Lung microvascular endothelial cell (primary cell): ENCODE results near the gene LRRC49. TPM values are rescaled to one million over a fixed set of nuclear protein-coding genes. Genes with fewer than 3 reads are reported as not detected.
A peak's percentile ranks its signal among the peaks of the same experiment; 100 is the strongest.

Experiments used
- DNase-seq, 2 donors: peaks; one replicate each; pipeline versions ENCODE4 v3.0.0 to v3.0.0-alpha.2; 2010; ENCODE audit warnings: low read depth in 2 of 2
- total RNA-seq: library from RNA; depleted of rRNA; stranded (reverse); fragments of >200 nt; gene quantifications from 2 replicates; pipeline ENCODE4 v1.2.1, GENCODE V29; 2014

LRRC49 gene
- total RNA-seq, 1 donor from 2014 or later = 3.0 TPM

- no peak for DNase-seq
Observed at GRCh38 chr15:71051539-71051938, 158.9 kb downstream of the LRRC49 start.

DNA sequence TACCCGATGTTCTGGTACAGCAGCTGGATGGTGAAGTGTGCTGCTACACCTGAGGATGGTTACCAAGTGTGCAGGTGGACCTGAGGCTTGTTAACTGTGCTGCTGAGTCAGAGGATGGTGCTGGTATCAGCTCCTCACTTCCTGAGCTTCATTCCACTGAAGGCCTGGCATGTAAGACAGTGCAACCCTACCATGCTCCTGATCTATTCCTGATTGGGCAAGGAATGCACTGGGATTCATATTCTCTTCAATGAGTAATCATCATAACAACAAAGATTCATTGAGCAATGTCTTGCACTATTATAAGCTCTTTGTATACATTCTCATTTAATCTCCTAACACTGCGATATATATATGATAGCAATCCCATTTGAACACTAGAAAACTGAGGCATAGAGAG, 159.7 kb downstream of the LRRC49 start:
- DNase-seq = no peak

DNA sequence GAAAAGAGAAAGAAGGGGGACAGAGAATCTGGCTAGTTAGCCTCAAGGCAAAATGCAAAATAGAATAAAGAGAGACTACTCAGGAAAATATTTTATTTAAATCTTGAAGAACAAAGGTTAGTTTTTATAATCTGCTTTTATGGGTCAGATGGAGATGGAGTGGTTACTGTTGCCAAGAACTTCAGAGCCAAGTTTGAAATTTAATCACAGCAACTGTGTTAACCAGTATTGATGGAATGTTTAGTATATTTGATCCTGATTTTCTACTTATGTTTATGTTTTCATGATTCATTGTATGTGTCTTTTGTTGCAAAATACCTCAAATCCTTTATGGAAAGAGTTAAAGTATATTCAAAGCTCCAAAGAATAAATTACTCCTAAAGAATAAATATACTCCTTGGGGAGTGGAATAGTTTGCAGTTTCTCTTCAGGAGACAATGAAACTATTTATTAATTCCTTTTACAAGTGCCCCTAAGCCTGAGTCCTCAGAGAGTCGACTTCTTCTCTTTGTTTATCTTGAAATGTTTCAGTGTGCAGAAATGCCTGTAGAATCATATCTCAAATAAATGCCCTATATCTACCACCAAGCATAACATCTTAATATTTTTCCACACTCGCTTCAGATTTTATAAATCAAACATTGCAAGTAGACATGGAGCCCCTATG, 161.8 kb downstream of the LRRC49 start:
- DNase-seq = no peak

- peak; percentile 23 to 67 for DNase-seq
Observed at GRCh38 chr15:71055461-71055860, 162.8 kb downstream of the LRRC49 start.

DNA sequence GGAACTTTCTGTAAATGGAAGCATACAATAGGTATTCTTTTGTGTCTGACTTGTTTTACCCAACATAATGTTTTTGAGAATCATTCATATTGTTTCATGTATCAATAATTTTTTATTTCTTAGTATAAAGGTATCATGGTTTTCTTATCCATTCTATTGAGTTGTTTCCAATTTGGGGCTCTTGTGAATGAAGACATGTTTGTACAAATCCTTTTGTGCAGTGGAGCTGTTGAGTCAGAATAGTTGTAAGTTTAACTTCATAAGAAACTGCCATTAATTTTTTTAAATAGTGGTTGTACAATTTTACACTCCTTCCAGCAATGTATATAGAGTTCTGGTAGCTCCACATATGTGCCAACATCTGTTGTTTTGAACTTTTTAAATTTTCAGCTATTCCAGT, 163.5 kb downstream of the LRRC49 start:
- DNase-seq = no peak

DNA sequence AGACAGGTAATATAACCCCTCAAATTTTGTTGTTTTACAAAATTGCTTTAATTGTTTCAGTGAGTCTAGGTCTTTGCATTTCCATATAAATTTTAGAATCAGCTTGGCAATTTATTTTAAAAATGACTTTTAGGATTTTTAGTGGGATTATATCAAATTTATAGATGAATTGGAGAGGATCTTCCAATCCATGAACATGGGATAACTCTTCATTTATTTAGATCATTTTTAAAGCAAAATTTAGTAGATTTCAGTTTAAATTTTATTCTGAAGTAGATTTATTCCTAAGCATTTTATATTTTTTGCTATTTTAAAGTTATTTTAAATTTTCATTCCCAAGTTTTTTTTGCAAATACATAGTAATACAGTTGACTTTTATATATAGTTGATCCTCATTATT, 164.5 kb downstream of the LRRC49 start:
- no peak for DNase-seq

DNA sequence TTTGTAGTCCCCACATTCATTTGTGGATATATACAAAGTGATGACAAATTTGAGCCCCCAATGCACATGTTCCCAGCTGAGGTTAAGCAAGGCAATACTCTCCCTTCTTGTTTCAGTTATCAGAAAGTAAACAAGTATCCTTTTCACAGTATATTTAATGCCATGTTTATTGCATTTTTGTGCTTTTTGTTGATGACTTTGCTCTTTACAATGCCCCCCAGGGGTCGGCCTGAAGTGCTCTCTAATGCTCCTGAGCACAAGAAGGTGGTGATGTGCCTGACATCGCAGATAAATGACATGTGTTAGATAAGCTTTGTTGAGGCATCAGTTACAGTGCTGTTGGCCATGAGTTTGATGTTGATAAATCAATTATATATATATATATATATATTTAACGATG, 165.0 kb downstream of the LRRC49 start:
- no peak for DNase-seq

DNA sequence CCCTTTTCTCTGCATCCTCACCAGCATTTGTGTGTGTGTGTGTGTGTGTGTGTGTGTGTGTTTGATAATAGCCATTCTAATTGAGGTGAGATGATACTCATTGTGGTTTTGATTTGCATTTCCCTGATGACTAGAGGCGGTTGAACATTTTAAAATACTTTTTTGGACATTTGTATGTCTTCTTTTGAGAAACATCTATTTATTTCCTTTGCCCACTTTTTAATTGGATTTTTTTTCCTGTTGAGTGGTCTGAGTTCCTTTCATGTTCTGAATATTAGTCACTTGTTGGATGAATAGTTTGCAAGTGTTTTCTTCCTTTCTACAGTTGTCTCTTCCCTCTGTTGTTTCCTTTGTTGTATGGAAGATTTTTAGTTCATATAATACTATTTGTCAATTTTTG, 168.4 kb downstream of the LRRC49 start:
- DNase-seq = no peak

- DNase-seq = no peak
Observed at GRCh38 chr15:71066983-71067382, 174.4 kb downstream of the LRRC49 start.

DNA sequence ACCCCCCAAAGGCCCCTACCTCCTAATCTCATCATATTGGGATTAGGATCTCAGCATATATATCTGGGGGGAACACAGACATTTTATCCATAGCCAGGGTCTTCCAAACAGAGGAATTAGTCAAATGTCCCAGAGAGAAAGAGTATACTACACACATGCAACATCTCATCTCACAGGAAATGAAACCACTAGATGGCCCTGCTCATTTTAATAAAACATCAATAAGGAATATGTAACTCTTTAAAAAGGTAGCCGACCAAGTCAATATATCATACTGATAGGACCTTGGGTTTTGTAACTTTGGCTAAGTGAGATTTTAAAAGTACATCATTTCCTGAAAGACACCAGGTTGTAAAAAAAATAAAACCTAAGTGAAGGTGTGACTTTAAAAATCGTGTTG, 177.1 kb downstream of the LRRC49 start:
- DNase-seq = no peak

- no peak for DNase-seq
Observed at GRCh38 chr15:71071529-71071928, 178.9 kb downstream of the LRRC49 start.

GRCh38 chr15:71072423-71072822, 179.8 kb downstream of the LRRC49 start:
- no peak for DNase-seq

DNA sequence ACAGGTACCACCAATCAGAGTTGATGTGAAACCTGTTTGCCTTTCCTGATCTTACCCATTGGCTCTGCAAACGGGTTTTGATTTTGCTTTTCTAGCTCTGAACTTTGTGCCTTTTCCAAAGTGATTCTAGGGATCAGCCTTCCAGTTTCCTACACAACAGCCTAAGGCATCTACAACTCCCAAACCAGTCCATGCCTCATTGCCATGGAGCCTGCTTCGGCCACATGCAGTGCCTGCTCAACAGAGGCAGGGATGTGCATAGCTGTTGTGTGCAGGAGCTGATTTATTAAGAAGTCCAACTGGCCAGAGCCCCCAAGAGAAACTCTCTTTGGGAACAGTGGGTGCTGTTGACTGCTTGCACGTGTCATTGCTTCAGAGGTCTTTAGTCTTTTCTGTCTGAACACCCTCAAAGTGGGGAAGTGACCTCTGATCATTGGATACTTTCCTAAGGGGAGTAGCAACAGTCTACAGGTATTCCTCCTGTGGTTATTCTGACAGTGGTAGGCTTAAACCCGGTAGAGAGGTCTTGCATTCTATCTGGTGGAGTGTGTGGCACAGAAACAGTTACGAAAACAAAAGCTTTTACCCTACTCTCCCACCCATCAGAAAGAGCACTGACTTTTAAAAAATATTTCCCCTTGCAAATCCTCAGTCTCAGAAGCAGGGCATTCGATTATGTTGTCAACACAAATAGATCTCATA, 186.0 kb downstream of the LRRC49 start:
- DNase-seq = no peak

GRCh38 chr15:71079208-71080044, 186.8 kb downstream of the LRRC49 start:
- peak; percentile 27 to 28 for DNase-seq

DNA sequence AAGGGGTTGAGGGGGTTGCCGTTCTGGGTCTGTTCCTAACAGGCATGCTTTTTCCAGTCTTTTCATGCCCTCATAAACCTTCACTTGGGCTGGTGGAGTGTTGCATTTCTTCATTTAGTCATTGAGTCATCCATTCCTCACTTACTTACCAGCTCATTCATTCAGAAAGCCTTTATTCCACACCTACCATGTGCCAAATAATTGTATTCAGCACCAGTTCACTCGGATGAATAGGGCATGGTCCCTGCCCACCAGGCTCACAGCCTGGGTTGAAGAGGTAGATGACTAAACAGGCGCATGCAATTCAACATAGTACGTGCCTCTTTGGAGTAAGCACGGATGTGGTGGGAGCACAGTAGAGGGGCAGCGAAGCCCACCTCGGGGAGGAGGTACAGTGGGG, 187.5 kb downstream of the LRRC49 start:
- no peak for DNase-seq

GRCh38 chr15:71080705-71081104, 188.1 kb downstream of the LRRC49 start:
- no peak for DNase-seq

DNA sequence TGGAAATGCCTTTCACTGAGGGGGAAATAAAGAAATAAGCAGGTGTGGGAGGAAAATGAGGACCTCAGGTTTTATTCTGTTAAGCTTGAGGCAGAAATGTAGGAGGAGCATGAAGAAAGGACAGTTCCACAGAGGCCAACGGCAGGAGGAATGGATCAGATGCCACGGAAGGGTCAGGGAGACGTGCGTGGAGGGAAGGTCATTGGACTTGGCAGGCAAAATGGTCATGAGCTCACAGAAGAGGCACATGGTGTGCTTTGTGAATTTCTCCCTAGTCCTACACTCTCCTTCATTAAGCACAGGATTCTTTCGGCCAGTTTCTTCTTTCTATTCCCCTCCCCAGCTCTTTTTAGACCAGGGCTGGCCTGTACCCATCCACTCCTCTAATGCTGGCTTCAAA, 190.2 kb downstream of the LRRC49 start:
- DNase-seq = peak in 1 of 2 donors; percentile 17

DNA sequence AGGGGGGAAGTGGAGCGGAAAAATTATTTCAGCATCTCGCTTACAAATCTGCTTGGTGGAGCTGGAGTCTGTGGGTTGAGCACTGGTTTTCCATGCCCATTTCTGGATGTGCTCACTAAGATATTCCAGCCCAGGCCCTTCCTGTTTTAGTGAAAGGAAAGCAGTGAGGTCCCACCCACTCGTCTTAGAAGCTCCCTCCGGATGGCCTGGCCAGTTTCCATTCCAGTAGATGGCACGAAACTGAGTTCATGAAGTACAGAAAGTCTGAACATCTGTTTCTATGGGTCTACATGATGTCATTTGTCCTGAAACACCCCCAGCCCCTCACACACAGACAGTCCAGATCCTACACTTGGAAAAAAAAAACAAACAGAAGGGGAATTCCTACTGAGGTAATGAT, 190.7 kb downstream of the LRRC49 start:
- DNase-seq = peak; percentile 60 to 91

DNA sequence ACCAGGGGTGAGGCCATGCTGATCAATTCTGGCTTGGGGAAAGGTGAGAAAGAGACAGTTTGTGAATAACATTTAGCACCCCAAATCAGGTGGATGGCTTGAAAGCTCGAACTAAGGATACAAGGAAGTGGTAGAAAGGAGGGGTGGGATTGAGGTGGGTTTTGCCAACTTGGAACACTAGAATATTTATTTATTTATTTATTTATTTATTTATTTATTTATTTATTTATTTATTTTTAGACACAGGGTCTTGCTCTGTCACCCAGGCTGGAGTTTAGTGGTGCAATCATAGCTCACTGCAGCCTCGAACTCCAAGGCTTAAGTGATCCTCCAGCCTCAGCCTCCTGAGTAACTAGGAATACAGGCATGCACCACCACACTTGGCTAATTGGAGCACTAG, 191.6 kb downstream of the LRRC49 start:
- DNase-seq = no peak

DNA sequence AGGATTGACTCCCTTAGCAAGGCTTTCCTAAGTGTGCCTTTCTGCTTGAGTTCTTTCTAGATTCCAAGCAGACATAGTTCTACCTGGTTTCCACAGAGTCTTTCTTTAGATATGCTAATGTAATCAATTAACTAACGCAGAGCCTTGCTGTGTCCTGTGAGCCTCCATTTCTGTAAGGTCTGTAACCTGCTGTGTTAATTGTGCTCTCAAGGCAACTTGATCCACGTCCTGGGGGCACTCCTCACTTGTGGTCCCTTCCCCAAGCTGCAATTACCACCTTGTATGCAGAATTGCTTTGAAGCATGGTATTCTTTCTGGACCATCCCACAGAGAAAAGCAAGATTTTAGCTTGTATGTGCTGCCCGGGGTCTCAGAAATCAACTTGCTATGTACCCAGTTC, 193.2 kb downstream of the LRRC49 start:
- no peak for DNase-seq

DNA sequence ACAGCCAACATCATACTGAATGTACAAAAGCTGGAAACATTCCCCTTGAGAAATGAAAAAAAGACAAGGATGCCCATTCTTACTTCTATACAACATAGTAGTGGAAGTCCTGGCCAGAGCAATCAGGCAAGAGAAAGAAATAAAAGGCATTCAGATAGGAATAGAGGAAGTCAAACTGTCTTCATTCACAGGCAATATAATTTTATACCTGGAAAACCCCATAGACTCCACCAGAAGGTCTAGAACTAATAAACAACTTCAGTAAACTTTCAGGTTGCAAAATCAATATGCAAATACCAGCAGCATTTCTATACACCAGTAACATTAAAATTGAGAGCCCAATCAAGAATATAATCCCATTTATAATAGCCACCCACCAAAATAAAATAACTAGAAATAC, 195.5 kb downstream of the LRRC49 start:
- DNase-seq = no peak

GRCh38 chr15:71088683-71089082, 196.1 kb downstream of the LRRC49 start:
- DNase-seq = no peak

- DNase-seq = no peak
Observed at GRCh38 chr15:71089801-71090200, 197.2 kb downstream of the LRRC49 start.
